Keratinocyte (primary cell): ENCODE results near the gene SMIM38. TPM values are rescaled to one million over a fixed set of nuclear protein-coding genes. Genes with fewer than 3 reads are reported as not detected.

Experiments
- DNase-seq: peaks from one replicate; pipeline ENCODE4 v3.0.0-alpha.2; 2011; ENCODE audit warnings: low read depth, missing footprints, low spot score
- FAIRE-seq: peaks from 2 replicates; lab custom pipeline; 2011; peaks lifted over from hg19 to GRCh38; lab: Jason Lieb, UNC
- H2AFZ ChIP-seq: 2 replicates; pipeline ENCODE4 v1.6.0; 2012; ENCODE audit warnings: low read length, control low read depth, inconsistent platforms; ENCODE audit not compliant: control insufficient read depth
- H3K27ac ChIP-seq: 2 replicates; pipeline ENCODE4 v1.5.1; 2011; ENCODE audit warnings: low read length; ENCODE audit not compliant: control insufficient read depth, insufficient read depth
- H3K27me3 ChIP-seq: 3 replicates; pipeline ENCODE4 v1.6.0; 2011; ENCODE audit warnings: low read length; ENCODE audit not compliant: control insufficient read depth, insufficient read depth; ENCODE audit errors: extremely low read depth
- H3K36me3 ChIP-seq, 2 experiments: 2 replicates in 1 of 2; 3 replicates in 1 of 2; pipeline ENCODE4 v1.5.1; 2011; ENCODE audit warnings: low read length in 2 of 2, mild to moderate bottlenecking in 1 of 2; ENCODE audit not compliant: control insufficient read depth in 2 of 2, insufficient read depth in 2 of 2; ENCODE audit errors: extremely low read depth in 1 of 2
- H3K4me1 ChIP-seq: 3 replicates; pipeline ENCODE4 v1.5.1; 2011; ENCODE audit warnings: low read length; ENCODE audit not compliant: control insufficient read depth, insufficient read depth; ENCODE audit errors: extremely low read depth
- H3K4me2 ChIP-seq: 3 replicates; pipeline ENCODE4 v1.6.0; 2011; ENCODE audit warnings: low read depth, low read length; ENCODE audit not compliant: control insufficient read depth, insufficient read depth; ENCODE audit errors: extremely low read depth
- H3K4me3 ChIP-seq, 3 experiments: fragments of 200-600 bp in 1 of 3; sonication (generic) in 1 of 3; 2 replicates in 2 of 3; 3 replicates in 1 of 3; pipeline ENCODE4 v1.5.1; 2011 to 2016; ENCODE audit warnings: low read length in 3 of 3, mild to moderate bottlenecking in 3 of 3, control low read depth in 2 of 3, inconsistent platforms in 1 of 3, low read depth in 1 of 3, mixed read lengths in 1 of 3, mixed run types in 1 of 3, moderate library complexity in 1 of 3; ENCODE audit not compliant: control insufficient read depth in 2 of 3, insufficient read depth in 2 of 3; ENCODE audit errors: extremely low read depth in 1 of 3
- H3K79me2 ChIP-seq: 2 replicates; pipeline ENCODE4 v1.6.0; 2012; ENCODE audit warnings: low read length; ENCODE audit not compliant: control insufficient read depth, insufficient read depth
- H3K9ac ChIP-seq: 3 replicates; pipeline ENCODE4 v1.6.0; 2011; ENCODE audit warnings: low read length; ENCODE audit not compliant: control insufficient read depth, insufficient read depth; ENCODE audit errors: extremely low read depth
- H3K9me1 ChIP-seq: 3 replicates; pipeline ENCODE4 v1.6.0; 2011; ENCODE audit warnings: low read length; ENCODE audit not compliant: control insufficient read depth, insufficient read depth; ENCODE audit errors: extremely low read depth
- H3K9me3 ChIP-seq: 2 replicates; pipeline ENCODE4 v1.5.1; 2012; ENCODE audit warnings: low read depth, low read length; ENCODE audit not compliant: control insufficient read depth
- H4K20me1 ChIP-seq: 3 replicates; pipeline ENCODE4 v1.6.0; 2011; ENCODE audit warnings: low read length; ENCODE audit not compliant: control insufficient read depth, insufficient read depth; ENCODE audit errors: extremely low read depth
- EZH2 ChIP-seq: IDR thresholded peaks from one replicate; pipeline ENCODE4 v1.6.1; 2012; ENCODE audit warnings: inconsistent platforms, mild to moderate bottlenecking, low read length, moderate library complexity
- dilution Hi-C: fragments of 300-500 bp; cut with MboI; formaldehyde crosslinking; loops from one replicate; pipeline ENCODE4 v1.7.0; 2020; ENCODE audit warnings: low sequenced_read_pairs; ENCODE audit not compliant: extremely low pct_ligation_motif_present
- polyA plus RNA-seq, 5 experiments: library from polyadenylated mRNA; depleted of rRNA in 3 of 5; stranded (reverse) in 3 of 5; stranded (forward) in 1 of 5; unstranded in 1 of 5; fragments of >200 nt; gene quantifications; 1 replicate in 1 of 5; 2 replicates in 3 of 5; 3 replicates in 1 of 5; pipeline versions ENCODE4 v1.2.1 to v1.2.3, GENCODE V29; 2011 to 2012; ENCODE audit warnings: missing spikeins in 2 of 5, low read depth in 1 of 5, low replicate concordance in 1 of 5
- TF ChIP-seq, protein P1 (sequence below), 3 experiments: IDR thresholded peaks in 1 of 3; conservative IDR thresholded peaks in 1 of 3; optimal IDR thresholded peaks in 1 of 3; 2 replicates in 2 of 3; 3 replicates in 1 of 3; pipeline versions ENCODE3 to v1.5.1; 2011; ENCODE audit warnings: low read length in 3 of 3, mild to moderate bottlenecking in 3 of 3, moderate library complexity in 2 of 3, control low read depth in 1 of 3, inconsistent platforms in 1 of 3; ENCODE audit not compliant: insufficient read depth in 2 of 3; ENCODE audit errors: extremely low read depth in 1 of 3

Gene SMIM38
- polyA plus RNA-seq, 1 donor (not counting 4 experiments of a cell fraction or from before 2014, with no cell fraction given): not detected

- Histone ChIP-seq H3K4me3 (no peak overlapping the region), H4K20me1 (no peaks in the 10 kb centered on the region), H3K79me2 (no peaks in the 10 kb centered on the region), H3K27me3 (no peaks in the 10 kb centered on the region), H2AFZ (no peak overlapping the region), H3K36me3 (no peaks in the 10 kb centered on the region), H3K9me3 (no peaks in the 10 kb centered on the region), H3K9ac (no peak overlapping the region), H3K4me2 (no peak overlapping the region), H3K4me1 (no peaks in the 10 kb centered on the region), H3K27ac (no peak overlapping the region), H3K9me1 (no peaks in the 10 kb centered on the region)
- TF ChIP-seq EZH2: no peak
- TF ChIP-seq, protein P1, sequence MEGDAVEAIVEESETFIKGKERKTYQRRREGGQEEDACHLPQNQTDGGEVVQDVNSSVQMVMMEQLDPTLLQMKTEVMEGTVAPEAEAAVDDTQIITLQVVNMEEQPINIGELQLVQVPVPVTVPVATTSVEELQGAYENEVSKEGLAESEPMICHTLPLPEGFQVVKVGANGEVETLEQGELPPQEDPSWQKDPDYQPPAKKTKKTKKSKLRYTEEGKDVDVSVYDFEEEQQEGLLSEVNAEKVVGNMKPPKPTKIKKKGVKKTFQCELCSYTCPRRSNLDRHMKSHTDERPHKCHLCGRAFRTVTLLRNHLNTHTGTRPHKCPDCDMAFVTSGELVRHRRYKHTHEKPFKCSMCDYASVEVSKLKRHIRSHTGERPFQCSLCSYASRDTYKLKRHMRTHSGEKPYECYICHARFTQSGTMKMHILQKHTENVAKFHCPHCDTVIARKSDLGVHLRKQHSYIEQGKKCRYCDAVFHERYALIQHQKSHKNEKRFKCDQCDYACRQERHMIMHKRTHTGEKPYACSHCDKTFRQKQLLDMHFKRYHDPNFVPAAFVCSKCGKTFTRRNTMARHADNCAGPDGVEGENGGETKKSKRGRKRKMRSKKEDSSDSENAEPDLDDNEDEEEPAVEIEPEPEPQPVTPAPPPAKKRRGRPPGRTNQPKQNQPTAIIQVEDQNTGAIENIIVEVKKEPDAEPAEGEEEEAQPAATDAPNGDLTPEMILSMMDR (optimal IDR thresholded peaks at IDR 0.05 in 1 of 3, IDR thresholded peaks at IDR 0.05 in 1 of 3, conservative IDR thresholded peaks at IDR 0.05 in 1 of 3; ENCODE audit: extremely low read depth in 1 of 3, insufficient read depth in 2 of 3, low read length in 3 of 3): no peak
- DNase-seq (no peak), FAIRE-seq (no peak)
- dilution Hi-C loops: no loop called here
Observed at GRCh38 chr11:69203381-69203780, 47.6 kb downstream of the SMIM38 start.

DNA sequence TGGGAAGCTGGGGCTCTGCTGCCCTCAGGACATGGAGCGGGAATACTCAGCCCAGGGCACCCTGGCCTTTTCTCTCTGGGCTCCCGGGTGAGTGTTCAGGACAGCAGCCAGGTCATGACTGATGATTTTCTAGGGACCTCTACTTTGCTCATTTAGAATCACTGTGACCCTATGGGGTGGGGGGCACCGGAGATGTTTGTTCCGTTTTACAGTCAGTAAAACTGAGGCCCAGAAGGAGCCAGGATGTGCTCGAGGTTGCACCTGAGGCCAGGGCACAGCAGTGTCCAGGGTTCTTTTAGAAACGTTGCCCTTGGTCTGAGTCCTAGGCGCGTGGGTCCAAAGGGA is 48.1 kb downstream of the SMIM38 start:
- no peaks in the 10 kb centered on the region for H3K36me3 ChIP-seq
- no peaks in the 10 kb centered on the region for H3K27me3 ChIP-seq
- no peak overlapping the region for H2AFZ ChIP-seq
- dilution Hi-C loops: no loop called here
- no peaks in the 10 kb centered on the region for H3K4me1 ChIP-seq
- no peak overlapping the region for H3K4me2 ChIP-seq
- H3K79me2 ChIP-seq: no peaks in the 10 kb centered on the region
- no peaks in the 10 kb centered on the region for H4K20me1 ChIP-seq
- H3K4me3 ChIP-seq: no peak overlapping the region
- H3K27ac ChIP-seq: no peak overlapping the region
- TF ChIP-seq, protein P1 (optimal IDR thresholded peaks at IDR 0.05 in 1 of 3, IDR thresholded peaks at IDR 0.05 in 1 of 3, conservative IDR thresholded peaks at IDR 0.05 in 1 of 3; ENCODE audit: extremely low read depth in 1 of 3, insufficient read depth in 2 of 3, low read length in 3 of 3): no peak
- TF ChIP-seq EZH2: no peak
- H3K9me3 ChIP-seq: no peaks in the 10 kb centered on the region
- no peak for DNase-seq
- no peaks in the 10 kb centered on the region for H3K9me1 ChIP-seq
- H3K9ac ChIP-seq: no peak overlapping the region
- no peak for FAIRE-seq
